ENCODE results near the gene PUSL1. TPM values are rescaled to one million over a fixed set of nuclear protein-coding genes. Genes with fewer than 3 reads are reported as not detected.

PUSL1 gene
- total and polyA plus RNA-seq, 2 of the 13 experiments (the other 11 are each of a cell fraction or from before 2014, with no cell fraction given), result 8.3 to 22.2 TPM

DNA sequence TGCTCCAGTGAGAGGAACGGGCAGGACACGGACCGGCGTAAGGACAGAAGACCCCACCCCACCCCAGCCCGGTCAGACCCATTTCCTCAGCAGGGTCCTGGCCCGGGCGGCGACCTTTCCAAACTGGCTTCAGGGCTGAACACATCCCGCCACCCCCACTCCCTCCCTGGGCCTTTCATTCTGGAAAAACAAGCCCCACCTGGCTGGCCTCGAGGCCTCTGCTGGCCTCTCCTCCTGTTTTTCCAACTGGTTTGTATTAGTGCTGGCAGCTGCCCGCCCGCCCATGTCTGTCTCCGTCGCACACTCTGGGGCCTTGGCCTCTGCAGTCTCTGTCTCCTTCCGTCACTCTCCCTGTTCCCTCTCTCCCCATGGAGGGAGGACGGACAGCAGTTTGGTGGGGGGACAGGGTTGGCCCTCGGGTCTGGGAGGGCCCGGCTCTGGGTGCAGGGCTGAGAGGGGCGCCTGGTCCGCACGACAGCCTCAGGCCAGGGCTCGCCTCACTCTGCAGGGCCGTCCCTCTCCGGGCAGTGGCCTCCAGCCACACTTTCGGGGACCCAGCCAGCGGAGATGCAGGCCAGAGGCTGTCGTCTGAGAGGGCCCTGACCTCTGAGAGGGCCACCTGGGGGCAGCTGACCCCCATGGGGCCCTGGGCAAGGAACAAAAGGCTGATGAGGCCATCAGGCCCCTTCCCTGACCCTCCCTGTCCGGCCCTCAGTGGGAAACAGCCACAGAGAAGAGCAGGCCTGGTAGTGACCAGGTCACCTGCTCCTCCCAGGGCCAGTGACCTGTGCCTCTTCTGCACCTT lies 51.5 kb downstream of the PUSL1 start (continued):
- TF ChIP-seq ZNF251 (CRISPR knock-in tag; IDR thresholded peaks at IDR 0.05), result no peak
- peak; percentile 58 for TF ChIP-seq HOXA3 (CRISPR knock-in tag; IDR thresholded peaks at IDR 0.05)
- TF ChIP-seq ZNF776 (CRISPR knock-in tag; IDR thresholded peaks at IDR 0.05), result no peak
- TF ChIP-seq, protein P1, sequence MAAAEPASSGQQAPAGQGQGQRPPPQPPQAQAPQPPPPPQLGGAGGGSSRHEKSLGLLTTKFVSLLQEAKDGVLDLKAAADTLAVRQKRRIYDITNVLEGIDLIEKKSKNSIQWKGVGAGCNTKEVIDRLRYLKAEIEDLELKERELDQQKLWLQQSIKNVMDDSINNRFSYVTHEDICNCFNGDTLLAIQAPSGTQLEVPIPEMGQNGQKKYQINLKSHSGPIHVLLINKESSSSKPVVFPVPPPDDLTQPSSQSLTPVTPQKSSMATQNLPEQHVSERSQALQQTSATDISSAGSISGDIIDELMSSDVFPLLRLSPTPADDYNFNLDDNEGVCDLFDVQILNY (CRISPR knock-in tag; conservative IDR thresholded peaks at IDR 0.05), result no peak
- no peak for TF ChIP-seq ZNF550 (CRISPR knock-in tag; IDR thresholded peaks at IDR 0.05; ENCODE audit: borderline replicate concordance)
- no peak for TF ChIP-seq NFE2L2 (IDR thresholded peaks at IDR 0.05; ENCODE audit: low read length)
- no peak for TF ChIP-seq TEAD2 (CRISPR knock-in tag; IDR thresholded peaks at IDR 0.05)
- TF ChIP-seq PAWR (CRISPR knock-in tag; IDR thresholded peaks at IDR 0.05; ENCODE audit: borderline replicate concordance), result no peak
- TF ChIP-seq ZNF546 (CRISPR knock-in tag; conservative IDR thresholded peaks at IDR 0.05), result no peak; the same call in 1 of the 2 replicates
- TF ChIP-seq GFI1 (CRISPR knock-in tag; IDR thresholded peaks at IDR 0.05; ENCODE audit: borderline replicate concordance), result no peak
- TF ChIP-seq ZNF761 (CRISPR knock-in tag; conservative IDR thresholded peaks at IDR 0.05), result no peak
- no peak for TF ChIP-seq ELF3 (CRISPR knock-in tag; IDR thresholded peaks at IDR 0.05)
- TF ChIP-seq TMF1 (CRISPR knock-in tag; IDR thresholded peaks at IDR 0.05; ENCODE audit: low read depth), result no peak
- TF ChIP-seq SP140L (CRISPR knock-in tag; IDR thresholded peaks at IDR 0.05; ENCODE audit: borderline replicate concordance), result no peak
- peak; percentile 70 for TF ChIP-seq MED1 (CRISPR knock-in tag; IDR thresholded peaks at IDR 0.05)
- TF ChIP-seq, protein P2, sequence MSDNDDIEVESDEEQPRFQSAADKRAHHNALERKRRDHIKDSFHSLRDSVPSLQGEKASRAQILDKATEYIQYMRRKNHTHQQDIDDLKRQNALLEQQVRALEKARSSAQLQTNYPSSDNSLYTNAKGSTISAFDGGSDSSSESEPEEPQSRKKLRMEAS (IDR thresholded peaks at IDR 0.05), result peak; percentile 33; the same call in 1 of the 2 replicates
- no peak for TF ChIP-seq ZNF264 (CRISPR knock-in tag; IDR thresholded peaks at IDR 0.05)
- TF ChIP-seq ZSCAN21 (CRISPR knock-in tag; IDR thresholded peaks at IDR 0.05; ENCODE audit: borderline replicate concordance), result peak; percentile 19; the same call in 1 of the 2 replicates
- TF ChIP-seq, protein P3, sequence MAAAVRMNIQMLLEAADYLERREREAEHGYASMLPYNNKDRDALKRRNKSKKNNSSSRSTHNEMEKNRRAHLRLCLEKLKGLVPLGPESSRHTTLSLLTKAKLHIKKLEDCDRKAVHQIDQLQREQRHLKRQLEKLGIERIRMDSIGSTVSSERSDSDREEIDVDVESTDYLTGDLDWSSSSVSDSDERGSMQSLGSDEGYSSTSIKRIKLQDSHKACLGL (CRISPR knock-in tag; IDR thresholded peaks at IDR 0.05), result no peak
- TF ChIP-seq MIER3 (CRISPR knock-in tag; IDR thresholded peaks at IDR 0.05; ENCODE audit: borderline replicate concordance), result no peak
- peak; percentile 55 for TF ChIP-seq BORCS8-MEF2B (CRISPR knock-in tag; IDR thresholded peaks at IDR 0.05)
- TF ChIP-seq ZNF772 (CRISPR knock-in tag; IDR thresholded peaks at IDR 0.05), result peak; percentile 48; the same call in 1 of the 2 replicates
- TF ChIP-seq ISL2 (CRISPR knock-in tag; IDR thresholded peaks at IDR 0.05), result peak; percentile 51; the same call in 1 of the 2 replicates
- TF ChIP-seq FOXO1 (CRISPR knock-in tag; IDR thresholded peaks at IDR 0.05), result peak; percentile 57; the same call in 1 of the 2 replicates
- TF ChIP-seq, protein P4, sequence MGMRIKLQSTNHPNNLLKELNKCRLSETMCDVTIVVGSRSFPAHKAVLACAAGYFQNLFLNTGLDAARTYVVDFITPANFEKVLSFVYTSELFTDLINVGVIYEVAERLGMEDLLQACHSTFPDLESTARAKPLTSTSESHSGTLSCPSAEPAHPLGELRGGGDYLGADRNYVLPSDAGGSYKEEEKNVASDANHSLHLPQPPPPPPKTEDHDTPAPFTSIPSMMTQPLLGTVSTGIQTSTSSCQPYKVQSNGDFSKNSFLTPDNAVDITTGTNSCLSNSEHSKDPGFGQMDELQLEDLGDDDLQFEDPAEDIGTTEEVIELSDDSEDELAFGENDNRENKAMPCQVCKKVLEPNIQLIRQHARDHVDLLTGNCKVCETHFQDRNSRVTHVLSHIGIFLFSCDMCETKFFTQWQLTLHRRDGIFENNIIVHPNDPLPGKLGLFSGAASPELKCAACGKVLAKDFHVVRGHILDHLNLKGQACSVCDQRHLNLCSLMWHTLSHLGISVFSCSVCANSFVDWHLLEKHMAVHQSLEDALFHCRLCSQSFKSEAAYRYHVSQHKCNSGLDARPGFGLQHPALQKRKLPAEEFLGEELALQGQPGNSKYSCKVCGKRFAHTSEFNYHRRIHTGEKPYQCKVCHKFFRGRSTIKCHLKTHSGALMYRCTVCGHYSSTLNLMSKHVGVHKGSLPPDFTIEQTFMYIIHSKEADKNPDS (CRISPR knock-in tag; IDR thresholded peaks at IDR 0.05), result no peak
- TF ChIP-seq, protein P5, sequence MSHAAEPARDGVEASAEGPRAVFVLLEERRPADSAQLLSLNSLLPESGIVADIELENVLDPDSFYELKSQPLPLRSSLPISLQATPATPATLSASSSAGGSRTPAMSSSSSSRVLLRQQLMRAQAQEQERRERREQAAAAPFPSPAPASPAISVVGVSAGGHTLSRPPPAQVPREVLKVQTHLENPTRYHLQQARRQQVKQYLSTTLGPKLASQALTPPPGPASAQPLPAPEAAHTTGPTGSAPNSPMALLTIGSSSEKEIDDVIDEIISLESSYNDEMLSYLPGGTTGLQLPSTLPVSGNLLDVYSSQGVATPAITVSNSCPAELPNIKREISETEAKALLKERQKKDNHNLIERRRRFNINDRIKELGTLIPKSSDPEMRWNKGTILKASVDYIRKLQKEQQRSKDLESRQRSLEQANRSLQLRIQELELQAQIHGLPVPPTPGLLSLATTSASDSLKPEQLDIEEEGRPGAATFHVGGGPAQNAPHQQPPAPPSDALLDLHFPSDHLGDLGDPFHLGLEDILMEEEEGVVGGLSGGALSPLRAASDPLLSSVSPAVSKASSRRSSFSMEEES (CRISPR knock-in tag; IDR thresholded peaks at IDR 0.05), result no peak

Measured in HepG2 (cell line).